Stimulated activated CD4-positive, alpha-beta T cell treated with anti-CD3 and anti-CD28 coated beads, TNF-alpha, amount 100 ng/mL, for 48 hours (primary cell): Measurements from ENCODE around the gene TPRG1L.
"Not testable (repeated sequence)": the region's sequence is repeated elsewhere in the genome, so short reads cannot be mapped to it uniquely, and the experiment has no call there.

Experiments used
- DNase-seq, 3 donors: peaks; one replicate each; pipeline ENCODE4 v3.0.0-alpha.2; 2020; ENCODE audit warnings: low read depth in 3 of 3

The TPRG1L gene

DNA sequence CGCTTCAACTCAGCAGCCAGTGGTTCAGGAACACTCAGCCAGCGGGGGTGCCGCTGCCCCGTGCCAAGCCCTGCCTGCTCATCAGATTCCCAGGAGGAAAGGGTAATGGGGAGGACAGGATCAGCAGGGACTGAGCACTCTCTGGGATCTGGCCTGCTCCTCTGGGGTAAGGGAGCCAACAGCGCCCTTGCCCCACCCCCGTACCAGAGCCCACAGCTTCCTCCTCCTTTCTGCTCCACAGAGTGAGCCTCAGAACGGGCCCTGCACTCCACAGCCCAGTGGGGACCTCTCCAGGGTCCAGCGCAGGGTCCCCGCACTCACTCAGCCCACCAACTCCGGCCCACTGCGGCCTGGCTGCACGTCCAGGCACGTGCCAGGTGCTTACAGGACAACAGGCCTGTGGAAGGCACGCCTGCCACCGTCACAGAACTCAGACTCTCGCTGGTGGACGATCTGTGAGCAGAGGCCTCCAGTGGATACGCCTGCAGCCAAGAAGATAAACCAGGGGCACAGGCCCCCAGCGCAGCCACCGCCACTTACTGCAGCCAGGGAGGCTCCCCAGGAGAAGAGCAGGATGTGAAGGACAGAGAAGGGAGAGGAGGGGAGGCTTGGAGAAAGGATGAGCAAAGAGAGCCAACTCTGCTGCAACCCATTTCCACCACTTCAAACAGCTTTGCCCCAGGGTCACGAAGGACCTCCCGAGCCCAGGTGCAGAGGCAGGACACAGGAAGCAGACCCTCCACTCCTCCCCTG is 15.6 kb upstream of the TPRG1L start:
- DNase-seq = no peak

GRCh38 chr1:3609769-3610526 is 14.9 kb upstream of the TPRG1L start:
- no peak for DNase-seq

GRCh38 chr1:3610527-3611169 is 14.2 kb upstream of the TPRG1L start:
- DNase-seq = no peak

GRCh38 chr1:3611170-3612019 is 13.4 kb upstream of the TPRG1L start, which contains the start of gene MEGF6:
MEGF6 (minus strand) TSS chr1:3611508; CDS start chr1:3611268, 240 bp downstream.
- peak in 2 of 3 donors; percentile 23 to 67 for DNase-seq

- no peak for DNase-seq
These were observed 12.7 kb upstream of the TPRG1L start for GRCh38 chr1:3612123-3612522.

GRCh38 chr1:3614755-3615742 is 9.8 kb upstream of the TPRG1L start:
- no peak for DNase-seq

GRCh38 chr1:3616861-3617260 is 8.0 kb upstream of the TPRG1L start:
- no peak for DNase-seq

DNA sequence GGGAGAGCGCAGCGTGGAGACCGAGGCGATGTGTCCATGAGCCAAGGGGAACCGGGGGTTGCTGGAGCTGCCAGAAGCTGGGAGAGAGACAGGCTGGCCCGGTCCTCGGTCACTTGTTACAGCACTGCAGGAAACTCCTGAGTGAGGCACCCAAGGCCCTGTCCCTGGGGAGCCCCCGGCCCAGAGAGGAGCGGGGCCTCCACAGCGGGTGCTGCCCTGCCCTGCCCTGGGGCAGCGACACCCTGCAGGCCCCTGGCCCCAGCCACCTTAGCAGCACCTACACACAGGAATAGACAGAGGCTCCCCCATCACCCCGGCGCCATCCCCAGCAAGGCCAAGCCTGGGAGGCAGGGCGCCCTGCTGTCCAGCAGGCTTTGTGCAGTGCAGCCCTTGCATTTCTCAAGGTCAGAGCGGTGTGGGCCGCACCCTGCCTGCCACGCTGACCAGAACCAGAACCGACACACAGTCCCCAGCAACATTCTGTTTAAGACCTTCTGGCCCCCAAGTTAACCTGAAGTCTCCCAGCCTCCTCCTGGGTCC is 6.9 kb upstream of the TPRG1L start:
- no peak for DNase-seq

- no peak for DNase-seq
These were observed 6.3 kb upstream of the TPRG1L start for GRCh38 chr1:3618531-3618880.

- DNase-seq = peak; percentile 40 to 71 (median 59)
These were observed 5.7 kb upstream of the TPRG1L start for GRCh38 chr1:3618881-3619671.

DNA sequence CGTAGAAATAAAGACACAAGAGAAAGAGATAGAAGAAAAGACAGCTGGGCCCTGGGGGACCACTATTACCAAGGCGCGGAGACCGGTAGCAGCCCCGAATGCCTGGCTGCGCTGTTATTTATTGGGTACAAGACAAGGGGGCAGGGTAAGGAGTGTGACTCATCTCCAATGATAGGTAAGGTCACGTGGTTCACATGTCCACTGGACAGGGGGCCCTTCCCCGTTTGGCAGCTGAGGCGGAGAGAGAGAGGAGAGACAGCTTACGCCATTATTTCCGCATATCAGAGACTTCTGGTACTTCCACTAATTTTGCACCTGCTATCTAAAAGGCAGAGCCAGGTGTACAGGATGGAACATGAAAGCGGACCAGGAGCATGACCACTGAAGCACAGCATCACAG is 4.1 kb upstream of the TPRG1L start:
- DNase-seq = no peak

DNA sequence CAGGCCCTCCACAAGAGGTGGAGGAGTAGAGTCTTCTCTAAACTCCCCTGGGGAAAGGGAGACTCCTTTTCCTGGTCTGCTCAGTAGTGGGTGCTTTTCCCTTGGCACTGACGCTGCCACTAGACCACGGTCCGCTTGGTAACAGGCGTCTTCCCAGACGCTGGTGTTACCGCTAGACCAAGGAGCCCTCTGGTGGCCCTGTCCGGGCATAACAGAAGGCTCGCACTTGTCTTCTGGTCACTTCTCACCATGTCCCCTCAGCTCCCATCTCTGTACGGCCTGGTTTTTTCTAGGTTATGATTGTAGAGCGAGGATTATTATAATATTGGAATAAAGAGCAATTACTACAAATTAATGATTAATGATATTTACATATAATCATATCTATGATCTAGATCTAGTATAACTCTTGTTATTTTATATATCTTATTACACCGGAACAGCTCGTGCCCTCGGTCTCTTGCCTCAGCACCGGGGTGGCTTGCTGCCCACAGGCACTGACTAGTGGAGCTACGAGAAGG is 3.6 kb upstream of the TPRG1L start:
- DNase-seq = not testable (repeated sequence)

- not testable (repeated sequence) for DNase-seq
These were observed 2.7 kb upstream of the TPRG1L start for GRCh38 chr1:3622102-3622501.

GRCh38 chr1:3623441-3624199 is 1.2 kb upstream of the TPRG1L start:
- DNase-seq = no peak

DNA sequence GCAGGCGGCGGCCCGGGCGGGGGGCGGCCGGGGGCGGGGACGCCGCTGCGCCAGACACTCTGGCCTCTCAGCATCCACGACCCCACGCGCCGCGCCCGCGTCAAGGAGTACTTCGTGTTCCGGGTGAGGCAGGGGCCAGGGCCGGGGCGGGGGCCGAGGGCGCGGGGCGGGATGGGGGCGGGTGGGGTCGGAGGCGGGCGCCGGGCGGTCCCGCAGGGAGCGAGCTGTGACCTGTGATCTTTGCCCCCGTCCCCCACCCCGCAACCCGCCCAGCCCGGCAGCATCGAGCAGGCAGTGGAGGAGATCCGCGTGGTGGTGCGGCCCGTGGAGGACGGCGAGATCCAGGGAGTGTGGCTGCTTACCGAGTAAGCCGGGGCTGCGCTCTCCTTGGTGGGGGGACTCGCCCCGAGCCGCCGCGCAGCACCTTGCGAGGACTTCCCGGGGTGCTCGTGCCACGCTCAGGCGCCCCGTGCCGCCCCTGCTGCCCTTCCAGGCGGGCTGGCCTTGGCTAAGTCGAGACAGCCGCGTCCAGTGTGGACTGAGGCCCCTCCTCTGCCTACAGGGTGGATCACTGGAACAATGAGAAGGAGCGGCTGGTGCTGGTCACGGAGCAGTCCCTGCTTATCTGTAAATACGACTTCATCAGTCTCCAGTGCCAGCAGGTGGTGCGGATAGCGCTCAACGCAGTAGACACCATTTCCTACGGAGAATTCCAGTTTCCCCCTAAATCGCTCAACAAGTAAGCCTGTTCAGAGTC is 514 bp downstream of the TPRG1L start:
- peak in 1 of 3 donors; percentile 11 for DNase-seq

- DNase-seq = no peak
These were observed 1.2 kb downstream of the TPRG1L start for GRCh38 chr1:3626025-3626424.

DNA sequence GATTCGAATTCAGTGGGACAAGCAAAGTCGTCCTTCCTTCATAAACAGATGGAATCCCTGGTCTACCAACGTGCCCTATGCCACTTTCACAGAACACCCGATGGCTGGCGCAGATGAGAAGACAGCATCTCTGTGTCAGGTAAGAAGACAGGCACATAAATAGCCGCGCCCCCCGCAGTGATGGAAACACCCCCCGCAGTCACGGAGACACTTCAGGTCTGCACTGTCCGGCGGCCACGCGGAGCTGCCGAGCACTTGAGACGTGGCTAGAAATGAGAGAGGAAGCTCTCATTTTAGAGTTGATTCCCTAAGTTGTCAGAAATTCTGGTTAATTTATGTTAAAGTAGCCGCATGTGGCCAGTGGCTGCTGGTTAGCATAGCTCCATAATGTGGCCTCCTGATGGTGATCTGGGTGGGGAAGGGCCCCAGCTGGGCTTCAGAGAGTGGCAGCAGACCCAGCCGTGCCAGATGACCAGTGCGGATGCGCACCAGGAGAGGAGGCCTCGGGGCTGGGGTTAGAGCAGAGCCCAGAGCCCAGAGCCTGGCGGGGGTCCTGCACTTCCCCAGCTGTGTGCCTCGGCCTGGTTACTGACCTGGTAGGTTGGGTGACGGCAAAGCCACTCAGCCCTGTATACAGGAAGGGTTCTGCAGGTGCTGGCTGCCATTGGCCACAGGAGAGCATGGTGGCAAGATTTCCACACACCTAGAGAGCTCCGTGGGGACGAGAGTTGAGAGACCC is 2.9 kb downstream of the TPRG1L start:
- DNase-seq = no peak
